Inflammatory macrophage treated with lipopolysaccharide for 4 hours (primary cell): Measurements from ENCODE around the gene RHOBTB3.

Source experiments
- DNase-seq: peaks from one replicate; pipeline ENCODE4 v3.0.0-alpha.2; 2020

Gene RHOBTB3

GRCh38 chr5:95713960-95714710 is 17.0 kb upstream of the RHOBTB3 start:
- DNase-seq: peak; percentile 38

- peak; percentile 63 for DNase-seq
Measured at GRCh38 chr5:95715799-95716461, 15.2 kb upstream of the RHOBTB3 start.

GRCh38 chr5:95717439-95717838 is 13.7 kb upstream of the RHOBTB3 start:
- DNase-seq: no peak

GRCh38 chr5:95718203-95718602 is 12.9 kb upstream of the RHOBTB3 start:
- DNase-seq: peak; percentile 76

GRCh38 chr5:95718738-95719137 is 12.4 kb upstream of the RHOBTB3 start:
- DNase-seq: no peak

- DNase-seq: no peak
Measured at GRCh38 chr5:95720094-95720786, 10.9 kb upstream of the RHOBTB3 start.

GRCh38 chr5:95721582-95722295 is 9.4 kb upstream of the RHOBTB3 start:
- no peak for DNase-seq

GRCh38 chr5:95723632-95724369 is 7.3 kb upstream of the RHOBTB3 start:
- DNase-seq: no peak

- no peak for DNase-seq
Measured at GRCh38 chr5:95725071-95725820, 5.9 kb upstream of the RHOBTB3 start.

GRCh38 chr5:95725937-95726810 is 5.0 kb upstream of the RHOBTB3 start:
- DNase-seq: peak; percentile 45

- no peak for DNase-seq
Measured at GRCh38 chr5:95726811-95727763, 4.0 kb upstream of the RHOBTB3 start.

GRCh38 chr5:95727764-95728191 is 3.4 kb upstream of the RHOBTB3 start:
- no peak for DNase-seq

GRCh38 chr5:95728494-95729114 is 2.5 kb upstream of the RHOBTB3 start:
- peak; percentile 18 for DNase-seq

- DNase-seq: no peak
Measured at GRCh38 chr5:95729115-95730010, 1.8 kb upstream of the RHOBTB3 start.

GRCh38 chr5:95730011-95730700 is 980 bp upstream of the RHOBTB3 start:
- DNase-seq: no peak

- peak; percentile 33 for DNase-seq
Measured at GRCh38 chr5:95731571-95732554, 727 bp downstream of the RHOBTB3 start.
